ENCODE data around the gene FAM216A. TPM values are rescaled to one million over a fixed set of nuclear protein-coding genes. Genes with fewer than 3 reads are reported as not detected.

FAM216A gene
- total and polyA plus RNA-seq, 9 of the 15 experiments (the other 6 are each of a cell fraction or from before 2014, with no cell fraction given), result 17.2 to 96.9 (median 48.5) TPM

DNA sequence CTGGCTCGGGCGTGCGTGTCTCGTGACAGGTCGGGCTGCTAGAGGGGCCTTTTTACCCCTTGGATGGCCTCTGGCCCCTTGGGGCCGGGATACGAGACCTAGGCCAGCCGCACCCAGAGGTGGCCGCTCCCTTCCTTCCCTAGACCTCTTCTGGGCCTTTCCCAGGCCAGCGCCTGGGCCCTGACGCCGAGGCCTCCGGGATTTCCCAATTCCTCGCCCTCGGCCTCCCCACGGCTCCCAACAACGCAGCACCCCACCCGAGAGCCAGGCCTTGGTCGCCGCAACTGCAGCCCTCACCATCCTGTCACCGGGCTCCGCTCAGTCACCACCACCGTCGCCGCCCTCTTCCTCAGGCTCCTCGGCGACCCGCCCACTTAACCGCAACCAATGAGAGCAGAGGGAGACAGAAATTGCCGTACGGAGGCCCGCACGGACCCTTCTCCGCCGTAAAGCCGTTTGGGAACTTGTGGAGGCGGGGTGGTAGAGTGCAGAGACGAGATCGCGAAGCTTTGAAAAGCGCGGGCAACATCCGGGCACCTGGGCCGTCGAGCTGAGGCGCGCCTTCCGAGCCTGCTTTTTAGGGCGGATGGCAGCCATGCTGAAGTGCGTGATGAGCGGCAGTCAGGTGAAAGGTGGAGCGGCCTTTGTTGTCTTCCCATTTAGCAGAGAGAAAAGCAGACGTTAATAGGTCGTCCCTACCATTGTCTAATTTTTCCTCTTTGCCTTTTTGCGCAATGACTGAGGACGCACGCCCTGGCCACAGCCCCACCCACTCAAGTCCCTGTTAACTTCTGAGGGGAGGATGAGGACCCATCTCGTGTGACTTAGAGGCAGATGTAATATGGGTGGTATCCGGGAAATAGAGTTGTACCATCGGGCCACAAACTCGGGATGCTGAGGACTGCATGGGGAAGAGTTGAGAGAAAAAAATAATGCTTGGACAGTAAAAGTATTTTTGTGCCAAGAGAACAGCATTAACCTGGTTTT is 33.4 kb downstream of the FAM216A start, which contains the start of the genes RAD9B and VPS29 (continued):
- TF ChIP-seq, protein P1, sequence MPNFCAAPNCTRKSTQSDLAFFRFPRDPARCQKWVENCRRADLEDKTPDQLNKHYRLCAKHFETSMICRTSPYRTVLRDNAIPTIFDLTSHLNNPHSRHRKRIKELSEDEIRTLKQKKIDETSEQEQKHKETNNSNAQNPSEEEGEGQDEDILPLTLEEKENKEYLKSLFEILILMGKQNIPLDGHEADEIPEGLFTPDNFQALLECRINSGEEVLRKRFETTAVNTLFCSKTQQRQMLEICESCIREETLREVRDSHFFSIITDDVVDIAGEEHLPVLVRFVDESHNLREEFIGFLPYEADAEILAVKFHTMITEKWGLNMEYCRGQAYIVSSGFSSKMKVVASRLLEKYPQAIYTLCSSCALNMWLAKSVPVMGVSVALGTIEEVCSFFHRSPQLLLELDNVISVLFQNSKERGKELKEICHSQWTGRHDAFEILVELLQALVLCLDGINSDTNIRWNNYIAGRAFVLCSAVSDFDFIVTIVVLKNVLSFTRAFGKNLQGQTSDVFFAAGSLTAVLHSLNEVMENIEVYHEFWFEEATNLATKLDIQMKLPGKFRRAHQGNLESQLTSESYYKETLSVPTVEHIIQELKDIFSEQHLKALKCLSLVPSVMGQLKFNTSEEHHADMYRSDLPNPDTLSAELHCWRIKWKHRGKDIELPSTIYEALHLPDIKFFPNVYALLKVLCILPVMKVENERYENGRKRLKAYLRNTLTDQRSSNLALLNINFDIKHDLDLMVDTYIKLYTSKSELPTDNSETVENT (CRISPR knock-in tag; IDR thresholded peaks at IDR 0.05), result peak; percentile 80
- TF ChIP-seq TAF15 (IDR thresholded peaks at IDR 0.05; ENCODE audit: low read depth, low read length) (no peak), CHD4 (IDR thresholded peaks at IDR 0.05; ENCODE audit: insufficient read depth, insufficient replicate concordance, low read depth, low read length, poor library complexity, severe bottlenecking) (no peak), MYBL2 (IDR thresholded peaks at IDR 0.05; ENCODE audit: low read depth) (peak; percentile 90), MYBL2 (CRISPR knock-in tag; IDR thresholded peaks at IDR 0.05; ENCODE audit: borderline replicate concordance) (no peak), CREB1 (IDR thresholded peaks at IDR 0.05) (peak; percentile 34; the same call in 1 of the 2 replicates), CREB1 (CRISPR knock-in tag; IDR thresholded peaks at IDR 0.05) (peak; percentile 75; the same call in 1 of the 2 replicates), TRIM24 (IDR thresholded peaks at IDR 0.05) (peak; percentile 79 to 94), TGIF2 (CRISPR knock-in tag; IDR thresholded peaks at IDR 0.05) (no peak; the same call in 1 of the 2 replicates), RBM14 (IDR thresholded peaks at IDR 0.05; ENCODE audit: borderline replicate concordance, insufficient read depth, low read depth, low read length) (no peak)
- TF ChIP-seq, protein P2, sequence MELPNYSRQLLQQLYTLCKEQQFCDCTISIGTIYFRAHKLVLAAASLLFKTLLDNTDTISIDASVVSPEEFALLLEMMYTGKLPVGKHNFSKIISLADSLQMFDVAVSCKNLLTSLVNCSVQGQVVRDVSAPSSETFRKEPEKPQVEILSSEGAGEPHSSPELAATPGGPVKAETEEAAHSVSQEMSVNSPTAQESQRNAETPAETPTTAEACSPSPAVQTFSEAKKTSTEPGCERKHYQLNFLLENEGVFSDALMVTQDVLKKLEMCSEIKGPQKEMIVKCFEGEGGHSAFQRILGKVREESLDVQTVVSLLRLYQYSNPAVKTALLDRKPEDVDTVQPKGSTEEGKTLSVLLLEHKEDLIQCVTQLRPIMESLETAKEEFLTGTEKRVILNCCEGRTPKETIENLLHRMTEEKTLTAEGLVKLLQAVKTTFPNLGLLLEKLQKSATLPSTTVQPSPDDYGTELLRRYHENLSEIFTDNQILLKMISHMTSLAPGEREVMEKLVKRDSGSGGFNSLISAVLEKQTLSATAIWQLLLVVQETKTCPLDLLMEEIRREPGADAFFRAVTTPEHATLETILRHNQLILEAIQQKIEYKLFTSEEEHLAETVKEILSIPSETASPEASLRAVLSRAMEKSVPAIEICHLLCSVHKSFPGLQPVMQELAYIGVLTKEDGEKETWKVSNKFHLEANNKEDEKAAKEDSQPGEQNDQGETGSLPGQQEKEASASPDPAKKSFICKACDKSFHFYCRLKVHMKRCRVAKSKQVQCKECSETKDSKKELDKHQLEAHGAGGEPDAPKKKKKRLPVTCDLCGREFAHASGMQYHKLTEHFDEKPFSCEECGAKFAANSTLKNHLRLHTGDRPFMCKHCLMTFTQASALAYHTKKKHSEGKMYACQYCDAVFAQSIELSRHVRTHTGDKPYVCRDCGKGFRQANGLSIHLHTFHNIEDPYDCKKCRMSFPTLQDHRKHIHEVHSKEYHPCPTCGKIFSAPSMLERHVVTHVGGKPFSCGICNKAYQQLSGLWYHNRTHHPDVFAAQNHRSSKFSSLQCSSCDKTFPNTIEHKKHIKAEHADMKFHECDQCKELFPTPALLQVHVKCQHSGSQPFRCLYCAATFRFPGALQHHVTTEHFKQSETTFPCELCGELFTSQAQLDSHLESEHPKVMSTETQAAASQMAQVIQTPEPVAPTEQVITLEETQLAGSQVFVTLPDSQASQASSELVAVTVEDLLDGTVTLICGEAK (IDR thresholded peaks at IDR 0.05), result no peak
- TF ChIP-seq, protein P2 (CRISPR knock-in tag; IDR thresholded peaks at IDR 0.05), result peak; percentile 79

Measured in K562 (cell line).